NCI-H510A (cell line): ENCODE results near the gene CISTR.
"Not testable (repeated sequence)": the region's sequence is repeated elsewhere in the genome, so short reads cannot be mapped to it uniquely, and the experiment has no call there.

ENCODE experiments used
- DNase-seq: peaks from one replicate; lab custom pipeline; 2025; lab: John Stamatoyannopoulos, UW

Gene CISTR

DNA sequence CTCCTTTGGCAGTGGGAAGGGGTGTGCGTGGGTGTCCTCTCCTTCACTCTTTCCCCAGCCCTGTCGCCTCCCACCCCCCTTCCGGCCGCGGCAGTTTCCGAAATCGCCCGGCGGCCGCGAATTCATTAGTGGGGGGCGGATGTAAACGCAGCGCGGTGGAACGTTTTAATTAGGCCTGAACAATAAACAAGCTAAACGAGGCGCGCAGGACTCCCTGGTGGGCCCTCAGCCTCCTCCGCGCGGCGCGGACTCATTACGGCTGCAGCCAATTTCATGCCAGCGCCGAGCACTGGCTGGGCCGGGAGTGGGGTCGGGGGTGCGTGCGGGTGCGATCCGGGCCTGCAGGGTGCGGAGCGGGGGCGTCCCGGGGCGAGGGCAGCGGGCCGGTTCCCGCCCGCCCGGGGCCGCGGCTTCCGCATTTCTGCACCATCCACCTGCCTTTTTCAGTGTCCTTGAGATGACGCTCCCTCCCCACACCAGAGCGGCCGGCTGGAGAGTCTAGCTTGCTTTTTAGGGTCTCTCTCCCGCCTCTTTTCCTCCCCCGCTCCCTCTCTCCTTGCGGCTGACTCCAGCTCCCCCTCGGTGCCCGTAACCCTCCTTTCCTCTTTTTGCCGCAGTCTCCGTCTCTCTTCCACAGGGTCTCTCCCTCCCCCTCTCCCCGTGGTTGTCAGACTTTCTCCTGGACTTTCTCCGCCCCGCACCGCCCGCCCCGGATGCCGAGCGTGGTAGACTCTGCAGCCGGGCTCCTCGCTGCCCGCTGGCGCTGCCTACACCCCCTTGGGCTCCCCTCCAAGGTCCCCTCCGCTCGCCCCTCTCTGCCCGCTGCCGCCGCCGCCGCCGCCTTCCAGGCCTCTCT is at the start of gene CISTR:
CISTR (minus strand) TSS at position 644 of the 856 bp plus-strand sequence.
- no peak for DNase-seq

DNA sequence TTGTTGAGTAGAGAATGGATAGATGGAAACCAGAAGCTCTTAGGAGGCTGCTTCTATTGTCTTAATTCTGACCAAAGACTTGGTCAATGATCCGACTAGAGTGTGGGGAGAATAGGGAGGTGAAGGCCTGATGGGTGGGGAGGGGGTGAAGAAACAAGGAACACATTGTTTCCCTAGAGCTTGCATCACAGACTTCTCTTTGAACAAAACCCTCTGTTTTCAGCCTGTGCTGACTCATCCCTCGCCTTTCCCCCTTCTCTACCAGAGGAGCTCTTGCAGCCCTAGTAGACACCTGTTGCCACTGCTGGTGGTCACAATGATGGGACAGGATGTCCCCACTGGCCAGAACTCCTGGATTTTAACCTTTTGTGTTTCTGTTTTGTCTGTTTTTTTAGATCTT is 46.8 kb upstream of the CISTR start:
- no peak for DNase-seq

DNA sequence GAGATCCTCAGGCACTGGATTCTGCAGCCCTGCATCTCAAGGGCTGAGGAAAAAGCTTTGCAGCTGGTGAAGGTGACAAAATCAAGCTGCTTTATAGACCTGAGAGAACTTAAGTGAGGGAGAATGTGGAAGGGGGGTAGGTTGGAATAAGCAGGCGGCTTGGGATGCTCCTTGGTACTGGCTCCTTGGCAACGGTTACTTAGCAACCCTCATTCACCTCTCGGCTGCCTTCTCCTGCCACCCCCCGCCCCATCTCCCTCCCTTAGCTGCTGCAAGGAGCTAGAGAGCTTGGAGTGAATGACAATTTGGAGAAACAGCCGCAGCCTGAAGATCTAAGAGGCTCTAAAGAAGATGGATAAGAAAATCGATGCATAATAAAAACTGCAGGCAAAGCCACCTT is 44.1 kb upstream of the CISTR start:
- no peak for DNase-seq

DNA sequence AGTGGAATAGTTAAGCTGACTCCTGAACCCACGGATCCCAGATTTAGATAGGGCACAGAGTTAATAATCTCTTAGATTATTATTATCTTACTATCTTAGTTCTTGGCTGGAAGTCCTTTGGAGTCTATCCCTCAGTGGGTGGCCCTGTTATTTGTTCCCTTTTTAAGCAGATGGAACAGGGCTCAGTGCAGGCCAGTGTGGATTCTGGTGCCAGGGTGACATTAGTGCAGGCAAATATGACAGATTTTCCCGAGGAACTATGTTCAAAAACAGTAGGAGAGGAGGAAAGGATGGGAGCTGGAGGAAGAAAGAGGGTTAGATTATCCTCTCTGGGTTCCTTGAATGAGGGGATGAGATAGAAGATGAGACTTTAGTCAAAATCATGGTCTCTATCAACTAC is 41.4 kb upstream of the CISTR start:
- DNase-seq, result no peak

DNA sequence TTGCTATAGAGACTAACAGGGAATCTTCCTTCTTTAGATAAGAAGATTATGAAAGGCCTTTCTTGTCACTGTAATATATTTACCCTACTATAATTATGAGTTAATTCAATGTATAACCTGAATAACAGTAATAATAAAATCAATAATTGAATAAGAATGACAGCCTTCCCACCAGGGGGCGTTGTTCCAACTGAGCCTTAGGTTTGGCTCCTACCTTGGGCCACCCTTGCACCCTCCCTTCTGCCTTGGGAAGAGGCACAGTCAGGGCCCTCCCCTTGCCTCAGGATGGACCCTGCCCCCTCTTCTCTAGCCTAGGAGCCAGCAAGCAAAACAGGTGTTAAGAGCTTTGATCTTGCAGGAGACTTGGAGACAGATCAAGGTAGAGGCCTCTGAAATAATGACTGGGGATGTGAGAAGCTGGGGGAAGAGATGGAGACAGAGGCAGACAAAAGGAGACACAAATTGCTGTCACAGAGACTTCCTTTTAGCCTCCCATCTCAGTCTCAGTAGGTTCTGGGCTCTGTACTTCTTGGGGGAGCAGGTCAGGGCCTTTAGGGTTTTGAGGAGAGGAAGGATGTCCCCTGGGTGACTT is 40.1 kb upstream of the CISTR start:
- DNase-seq, result no peak

DNA sequence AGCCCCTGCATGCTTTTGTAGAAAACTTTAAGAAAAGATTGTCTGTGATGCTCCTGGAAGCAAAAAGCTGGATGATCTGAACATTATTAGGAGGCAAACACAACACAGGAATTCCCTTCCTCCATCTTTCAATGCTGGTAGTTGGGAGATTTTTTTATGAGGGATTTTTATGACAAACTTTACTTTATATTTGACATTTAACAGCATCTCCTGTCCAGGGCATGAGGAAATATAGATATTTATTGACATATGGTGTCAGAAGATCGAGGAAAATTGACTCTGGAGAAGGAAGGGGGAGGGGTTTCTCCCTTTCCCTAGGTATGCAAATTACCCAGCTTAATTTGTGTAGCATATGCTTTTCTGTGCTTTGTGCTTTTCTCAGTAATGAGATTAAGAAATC is 37.8 kb upstream of the CISTR start:
- DNase-seq, result no peak

DNA sequence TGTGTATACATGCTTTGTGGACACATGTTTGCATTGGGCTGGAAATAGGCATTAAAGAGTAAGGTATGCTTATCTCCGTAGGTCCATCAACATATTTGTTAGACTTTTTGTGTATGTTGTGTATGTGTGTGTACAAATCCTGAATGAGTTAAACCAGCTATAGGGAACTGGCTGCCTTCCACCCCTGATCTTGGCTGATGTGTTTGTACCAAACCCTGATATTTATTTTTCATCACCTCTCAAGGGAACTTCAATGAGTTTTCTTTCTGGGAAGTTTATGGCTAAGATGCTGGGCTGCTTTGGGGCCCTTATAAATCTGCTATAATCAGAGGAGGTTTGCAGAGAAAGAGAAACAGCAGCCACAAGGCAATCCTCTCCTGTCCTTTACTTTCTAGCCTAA is 37.1 kb upstream of the CISTR start:
- no peak for DNase-seq

DNA sequence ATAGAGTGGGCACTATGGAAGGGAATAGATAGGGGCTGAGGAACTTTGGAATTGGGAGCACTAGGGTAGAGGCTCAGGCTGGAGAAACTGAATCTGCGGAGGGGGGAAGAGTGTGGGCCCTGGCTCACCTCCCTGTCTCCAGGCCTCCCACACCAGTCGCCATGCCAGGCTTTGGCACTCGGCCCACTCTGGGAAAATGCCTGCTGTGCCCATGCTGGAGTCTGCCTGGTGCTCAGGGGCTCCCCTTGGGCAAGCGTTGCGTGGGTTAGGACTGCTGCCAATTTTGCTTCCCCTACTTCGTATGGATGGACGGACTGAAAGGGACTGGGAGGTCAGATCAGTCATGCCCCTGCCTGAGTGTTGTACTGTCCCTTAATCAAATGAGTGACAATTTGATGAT is 34.6 kb upstream of the CISTR start:
- DNase-seq, result no peak

DNA sequence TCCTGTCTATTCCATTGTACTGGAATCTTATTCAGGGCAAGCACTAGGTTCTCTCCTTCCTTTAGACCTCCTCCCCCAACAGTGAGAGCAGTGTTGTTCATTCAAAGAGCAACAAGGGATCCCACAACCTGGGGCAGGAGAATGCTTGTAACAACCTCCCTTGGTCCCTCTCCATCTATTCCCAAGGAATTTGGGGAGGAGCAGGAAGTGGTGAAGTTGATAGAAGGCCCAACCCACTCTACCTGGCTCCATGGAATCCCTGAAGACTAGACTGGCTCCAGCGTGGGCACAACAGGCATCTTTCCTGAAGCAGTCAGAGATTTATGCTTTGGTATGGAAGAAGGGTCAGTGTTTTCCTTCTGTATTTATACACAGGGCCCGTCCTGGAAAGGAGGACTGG is 33.4 kb upstream of the CISTR start:
- no peak for DNase-seq

DNA sequence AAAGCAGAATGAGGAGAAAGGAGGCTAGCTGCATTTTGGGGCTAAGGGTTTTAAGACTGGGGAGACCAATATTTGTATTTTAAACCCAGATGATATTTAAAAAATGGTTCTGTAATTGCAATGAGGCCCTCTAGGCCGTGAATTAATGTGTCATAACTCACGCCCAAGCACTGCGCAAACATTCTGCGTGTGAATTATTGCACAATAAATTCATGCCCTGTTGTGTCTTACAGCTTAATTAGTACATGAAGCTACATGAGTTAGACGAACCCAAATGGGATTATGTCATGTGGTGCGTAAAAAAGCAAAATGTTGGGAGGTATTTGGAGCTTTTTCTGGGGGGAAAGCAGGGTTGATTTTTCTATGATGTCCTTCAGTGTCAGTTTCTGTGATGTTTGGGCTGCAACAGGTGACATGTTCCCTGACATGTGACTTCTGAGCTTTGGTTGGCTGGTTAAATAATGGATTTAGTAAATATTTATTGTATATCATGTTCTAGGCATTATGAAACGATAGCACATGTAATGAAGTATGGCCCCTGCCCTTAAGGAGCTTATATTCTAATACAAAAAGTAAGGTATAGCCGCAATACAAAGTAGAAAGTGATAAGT is 30.4 kb upstream of the CISTR start:
- DNase-seq, result no peak

DNA sequence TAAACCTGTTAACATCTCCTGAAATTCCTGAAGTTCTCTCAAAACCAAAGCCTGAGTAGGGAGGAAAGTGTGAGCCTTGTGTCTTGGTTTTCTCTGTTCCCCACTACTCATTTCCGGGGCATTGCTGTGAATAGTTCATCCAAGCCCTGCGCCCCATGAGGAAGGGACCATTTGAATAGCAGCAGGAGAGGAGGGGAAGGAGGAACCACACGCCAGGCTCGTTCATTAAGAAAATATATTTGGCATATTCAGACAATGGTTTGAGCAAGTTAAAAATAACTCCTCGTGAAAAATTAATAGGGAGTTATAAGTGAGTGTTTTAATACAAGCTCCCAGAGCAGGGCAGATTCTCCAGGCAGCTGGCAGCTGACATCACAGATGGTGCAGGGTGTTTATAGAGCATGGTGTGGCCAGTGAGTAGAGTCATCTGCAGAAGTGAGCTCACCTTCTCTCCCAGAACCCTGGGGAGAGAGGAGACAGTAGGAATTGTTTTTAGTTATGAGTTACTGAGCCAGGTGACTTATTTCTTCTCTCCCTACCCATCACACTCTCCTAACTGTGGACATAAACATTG is 29.5 kb upstream of the CISTR start:
- no peak for DNase-seq

DNA sequence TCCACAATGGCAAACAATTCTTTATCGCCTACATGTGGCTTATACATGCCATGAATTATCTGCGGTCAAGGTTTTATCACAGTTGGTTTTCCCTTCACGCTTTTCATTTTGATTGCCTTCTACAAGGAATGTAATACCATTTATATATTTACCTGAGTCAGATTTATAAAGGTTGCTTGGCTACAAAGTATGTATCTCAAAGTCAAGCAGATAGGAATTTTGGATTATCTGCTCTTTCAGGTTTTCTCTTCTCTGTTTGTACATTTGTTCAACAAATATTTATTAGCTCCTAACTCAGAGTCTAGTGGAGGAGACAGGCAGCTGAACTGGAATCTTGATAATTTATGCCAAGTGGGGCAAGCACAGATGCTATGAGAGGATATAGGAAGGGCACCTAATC is 28.5 kb upstream of the CISTR start:
- DNase-seq, result no peak

DNA sequence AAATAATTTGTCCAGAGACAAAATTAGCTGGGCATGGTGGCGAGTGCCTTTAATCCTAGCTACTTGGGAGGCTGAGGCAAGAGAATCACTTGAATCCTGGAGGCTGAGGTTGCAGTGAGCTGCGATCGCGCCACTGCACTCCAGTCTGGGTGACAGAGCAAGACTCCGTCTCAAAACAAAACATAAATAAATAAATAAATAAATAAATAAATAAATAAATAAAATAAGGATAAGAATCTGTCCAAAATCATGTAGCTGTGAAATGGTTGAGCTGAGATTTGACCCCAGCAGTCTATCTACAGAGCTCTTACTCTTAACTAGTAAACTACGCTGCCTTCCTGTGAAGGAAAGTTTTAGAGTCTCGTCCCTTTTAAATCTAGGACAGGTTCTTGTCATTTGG is 27.9 kb upstream of the CISTR start:
- not testable (repeated sequence) for DNase-seq

DNA sequence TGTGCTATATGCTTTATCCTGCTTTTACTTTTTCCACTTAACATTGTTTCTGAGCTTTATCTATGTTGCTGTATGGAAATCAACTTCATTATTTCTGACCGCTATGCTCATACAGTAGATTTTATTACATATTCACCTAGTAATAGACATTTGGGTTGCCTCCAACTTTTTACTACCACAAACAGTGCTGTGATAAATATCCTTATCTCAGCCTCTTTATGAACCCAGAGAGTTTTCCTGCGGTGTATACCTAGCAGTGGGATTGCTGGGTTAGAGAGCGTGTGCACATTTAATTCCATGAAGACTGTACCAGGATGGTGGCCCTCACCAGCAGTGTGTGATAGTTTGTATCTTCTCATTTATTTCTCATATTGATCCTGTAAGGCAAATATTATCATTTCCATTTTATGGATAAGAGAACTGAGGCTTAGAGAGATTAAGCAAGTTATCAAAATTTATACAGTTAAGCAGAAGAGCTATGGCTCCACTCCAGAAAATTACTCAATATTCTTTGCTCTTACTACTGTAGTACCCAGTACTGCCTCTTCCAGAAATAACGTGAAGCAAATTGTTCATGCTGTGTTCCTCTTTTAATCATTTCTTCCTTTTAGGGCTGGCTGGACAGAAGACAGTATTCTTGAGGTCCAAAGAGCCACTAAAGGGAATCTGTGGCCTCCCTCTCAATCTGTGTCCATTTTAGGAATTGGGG is 26.3 kb upstream of the CISTR start:
- no peak for DNase-seq

DNA sequence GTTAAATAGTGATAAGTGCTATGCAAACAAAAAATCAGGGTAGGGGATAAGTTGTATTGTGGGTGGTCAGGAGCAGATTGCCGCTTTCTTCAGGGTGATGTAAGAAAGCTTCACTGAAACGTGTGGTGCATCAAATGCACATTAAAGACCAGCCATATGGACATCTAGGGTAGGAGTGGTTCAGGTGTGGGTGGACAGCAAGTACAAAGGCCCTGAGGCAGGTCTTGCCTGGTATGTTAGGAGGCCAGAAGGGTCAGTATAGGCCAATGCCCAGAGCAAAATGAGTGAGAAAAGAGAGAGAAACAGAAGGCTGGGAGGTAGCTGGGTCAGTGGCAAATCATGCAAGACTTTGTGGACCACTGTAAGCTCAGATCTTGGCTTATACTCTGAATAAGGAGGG is 25.6 kb upstream of the CISTR start:
- DNase-seq, result no peak

DNA sequence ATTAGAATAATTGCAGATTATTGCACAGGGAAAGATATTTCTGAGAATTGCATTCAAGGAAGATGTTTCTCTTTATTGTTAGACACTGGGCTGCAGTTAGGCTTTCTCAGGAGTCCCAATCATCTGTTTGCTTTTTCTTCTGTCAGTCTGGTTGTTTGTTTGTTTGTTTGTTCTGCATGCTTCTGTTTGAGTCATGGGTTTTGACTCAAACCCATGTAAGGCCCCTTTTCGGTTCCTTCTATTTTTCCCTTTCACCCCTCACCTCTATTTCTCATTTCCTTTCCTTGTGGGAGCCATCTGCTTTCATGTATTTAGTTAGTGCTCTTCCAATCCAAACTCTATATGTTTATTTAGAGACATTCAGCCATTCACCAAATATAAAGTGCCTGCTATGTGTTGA is 25.1 kb upstream of the CISTR start:
- no peak for DNase-seq

DNA sequence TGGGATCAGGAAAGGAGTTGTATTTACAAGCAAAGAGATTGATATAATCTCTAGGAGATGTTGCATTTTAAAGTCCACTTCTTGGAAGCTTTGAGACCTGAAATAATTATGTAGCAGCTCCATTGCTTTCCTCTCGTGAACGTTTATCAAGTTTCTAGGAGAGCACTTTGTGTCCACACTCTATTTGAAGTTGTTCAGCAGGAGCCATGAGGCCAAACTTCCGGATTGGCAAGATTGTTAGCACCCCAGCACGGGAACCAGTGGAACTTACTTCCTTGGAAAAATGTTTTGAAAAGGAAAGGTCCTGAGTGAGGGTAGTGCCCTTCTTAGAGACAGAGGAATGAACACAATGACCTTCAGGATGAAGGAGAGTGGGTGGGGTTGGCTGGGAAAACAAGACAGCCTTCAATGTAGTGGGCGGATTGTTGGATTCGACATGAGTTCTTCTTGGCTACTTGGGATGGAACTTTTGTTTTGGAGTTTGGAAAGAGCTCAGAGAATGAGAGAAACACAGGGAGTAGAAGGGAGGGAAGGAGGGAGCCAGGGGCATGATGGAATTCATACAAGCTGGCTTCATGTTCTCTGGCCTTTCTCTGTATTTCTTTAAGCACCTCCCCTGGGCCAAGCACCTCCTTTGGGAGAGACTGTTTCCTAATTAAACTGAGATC is 23.8 kb upstream of the CISTR start:
- DNase-seq, result no peak

DNA sequence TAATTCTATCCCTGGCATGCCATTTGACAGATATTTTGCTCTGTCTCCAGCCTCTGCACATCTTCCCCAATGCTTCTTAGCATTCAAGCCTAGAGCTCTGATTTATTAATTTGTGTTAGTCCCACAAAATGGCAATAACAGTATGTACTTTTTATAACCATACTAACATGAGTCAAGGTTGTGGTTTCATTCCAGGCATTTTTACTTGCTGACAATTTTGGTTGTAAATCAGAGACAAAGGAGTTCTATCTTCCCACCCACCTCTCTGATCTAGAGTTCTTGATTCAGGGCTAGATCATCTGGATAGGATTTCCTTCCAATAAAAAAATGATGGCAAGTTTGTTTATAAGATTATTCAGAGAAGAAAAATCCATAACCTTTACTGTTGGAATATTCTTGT is 18.5 kb upstream of the CISTR start:
- DNase-seq, result no peak

DNA sequence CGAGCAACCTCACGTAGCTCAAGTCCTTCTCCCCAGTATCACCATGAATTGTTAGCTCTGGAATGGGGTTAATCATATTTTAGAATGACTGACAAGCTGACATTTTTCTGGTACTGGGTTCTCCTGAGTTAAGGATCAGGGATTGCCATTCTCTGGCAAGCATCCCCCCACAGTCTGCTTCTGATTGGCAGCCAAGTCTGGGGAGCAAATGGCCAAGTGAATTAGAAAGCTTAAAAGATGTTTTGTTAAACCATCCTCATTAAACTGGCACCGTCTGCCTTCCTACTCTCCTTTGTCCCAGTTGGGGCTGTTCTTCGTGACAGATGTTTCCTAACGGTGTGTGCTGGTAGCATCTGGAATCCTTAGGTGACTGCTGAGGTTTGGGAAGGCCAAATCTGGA is 17.2 kb upstream of the CISTR start:
- DNase-seq, result no peak

DNA sequence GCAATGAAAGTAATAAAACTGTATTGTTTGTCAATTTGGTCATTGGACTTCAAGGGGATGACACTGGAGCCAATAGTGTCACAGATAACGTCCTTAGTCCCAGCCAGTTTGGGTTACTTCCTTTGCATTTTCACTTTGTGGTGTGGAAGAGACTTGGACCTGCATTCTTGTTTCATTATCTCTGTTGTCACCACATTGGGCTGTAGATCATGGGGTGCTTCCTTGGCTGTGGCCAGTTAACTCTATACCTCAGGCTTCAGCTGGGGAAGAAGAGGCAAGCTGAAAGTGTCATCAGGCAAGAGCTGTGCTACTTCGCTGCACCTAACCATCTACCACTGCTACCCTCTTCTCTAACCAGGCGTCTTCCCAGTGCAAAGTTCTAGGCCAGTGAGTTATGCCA is 15.1 kb upstream of the CISTR start:
- no peak for DNase-seq

DNA sequence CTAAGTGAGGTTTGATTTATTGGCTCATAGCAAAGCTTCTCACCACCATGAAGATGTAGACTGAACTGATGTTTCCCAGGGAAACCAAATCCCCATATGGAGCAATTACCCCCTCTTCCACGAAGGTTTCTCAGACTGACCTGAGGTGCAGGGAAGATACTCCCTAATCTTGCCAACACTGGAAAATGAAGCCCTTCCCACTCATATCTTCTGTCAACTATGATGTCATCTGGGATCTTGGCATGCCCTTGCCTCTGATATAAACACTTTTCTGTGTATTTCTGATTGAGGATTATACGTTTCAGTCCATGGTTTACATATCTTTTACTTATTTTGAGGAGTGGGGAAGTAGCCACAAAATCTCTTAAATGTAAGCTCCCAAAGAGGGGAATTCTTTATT is 14.1 kb upstream of the CISTR start:
- DNase-seq, result no peak

DNA sequence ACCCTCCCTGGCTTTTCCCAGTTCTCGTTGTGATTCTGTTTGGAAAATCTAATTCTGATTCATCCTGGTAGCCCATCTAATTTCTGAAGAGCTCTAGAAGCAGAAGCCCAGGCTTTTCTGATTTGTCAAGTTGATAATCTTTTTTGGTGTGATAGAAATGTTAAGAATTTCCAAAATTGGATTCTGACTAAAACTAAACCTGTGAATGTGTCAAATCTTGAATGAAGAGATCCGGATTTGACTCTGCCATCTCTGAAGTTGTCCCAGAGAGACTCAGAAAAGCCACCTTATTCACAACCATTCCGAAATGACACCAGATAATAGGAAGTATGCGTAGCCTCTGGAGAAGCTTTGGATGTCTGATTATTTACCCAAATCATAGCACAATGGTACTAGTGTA is 12.8 kb upstream of the CISTR start:
- DNase-seq, result no peak
